Left cardiac atrium (tissue), 4 donors: ENCODE data around the gene SPDYC. TPM values are rescaled to one million over a fixed set of nuclear protein-coding genes. Genes with fewer than 3 reads are reported as not detected.

Experiments
- ATAC-seq, 2 donors: fragments of 200-7000 bp; cut with Tn5 transposase; one replicate each; pipeline ENCODE4 v1.9.1; 2020; ENCODE audit warnings: mild to moderate bottlenecking in 2 of 2, moderate library complexity in 2 of 2
- DNase-seq: peaks from one replicate; pipeline ENCODE4 v3.0.0-alpha.2; 2020
- intact Hi-C, 2 donors: fragments of 100-400 bp; cut with DNase I; formaldehyde crosslinking; loops; one replicate each; pipeline versions ENCODE4 v1.14.1 to v1.15.1; 2022 to 2023
- total RNA-seq, 2 donors: library from RNA; stranded (reverse); fragmentation: NEBNext Ultra II Directional; extraction: Animal tissue kit (Norgen Biotek cat#: 25700); gene quantifications; one replicate each; pipeline ENCODE4 v1.2.1, GENCODE V29; 2021
- donor health status: DM: no; HTN: yes; CAD: no.
- donor health status: DM: no; HTN: yes; CAD: no; lungs with severe emphysema.
- donor health status: DM: yes; HTN: yes; CAD: no.
- donor health status: Dilated cardiomyopathy.

The SPDYC gene
- total RNA-seq, 2 donors from 2014 or later, result not detected

DNA sequence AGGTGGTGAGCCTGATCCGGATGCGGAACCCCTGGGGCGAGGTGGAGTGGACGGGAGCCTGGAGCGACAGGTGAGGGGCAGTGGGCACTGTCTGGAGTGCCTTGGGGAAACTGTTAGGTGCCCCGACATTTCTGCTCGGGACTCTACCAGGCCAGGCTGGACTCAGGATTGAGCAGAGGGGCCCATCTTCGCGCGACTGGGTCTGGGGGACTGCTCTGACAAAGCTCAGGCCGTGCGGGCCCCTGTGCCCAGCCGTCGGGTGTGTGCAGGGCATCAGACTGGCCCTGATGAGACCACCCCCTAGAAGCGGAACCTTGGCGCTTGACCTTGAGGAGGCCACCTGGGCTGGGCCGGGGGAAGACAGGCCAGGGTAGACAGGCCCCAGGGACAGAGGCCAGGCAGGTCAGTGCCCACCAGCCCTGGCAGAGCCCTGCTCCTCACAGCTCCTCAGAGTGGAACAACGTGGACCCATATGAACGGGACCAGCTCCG lies 18.0 kb downstream of the SPDYC start:
- DNase-seq (no peak), ATAC-seq (no peak)
- intact Hi-C loops, result no loop called here

DNA sequence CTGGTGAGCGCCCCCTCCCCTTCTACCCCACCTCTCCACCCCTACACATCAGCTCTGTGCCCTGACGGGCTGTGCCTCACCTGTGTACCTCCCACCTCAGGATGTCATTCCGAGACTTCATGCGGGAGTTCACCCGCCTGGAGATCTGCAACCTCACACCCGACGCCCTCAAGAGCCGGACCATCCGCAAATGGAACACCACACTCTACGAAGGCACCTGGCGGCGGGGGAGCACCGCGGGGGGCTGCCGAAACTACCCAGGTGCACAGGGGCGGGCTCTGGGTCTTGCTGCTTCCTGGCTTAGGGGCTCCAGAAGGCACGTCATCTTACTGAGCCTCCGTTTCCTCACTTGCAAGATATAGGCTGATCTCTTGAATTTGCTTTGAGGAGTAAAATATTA lies 18.5 kb downstream of the SPDYC start:
- ATAC-seq (no peak), DNase-seq (no peak)
- intact Hi-C loops, result no loop called here

DNA sequence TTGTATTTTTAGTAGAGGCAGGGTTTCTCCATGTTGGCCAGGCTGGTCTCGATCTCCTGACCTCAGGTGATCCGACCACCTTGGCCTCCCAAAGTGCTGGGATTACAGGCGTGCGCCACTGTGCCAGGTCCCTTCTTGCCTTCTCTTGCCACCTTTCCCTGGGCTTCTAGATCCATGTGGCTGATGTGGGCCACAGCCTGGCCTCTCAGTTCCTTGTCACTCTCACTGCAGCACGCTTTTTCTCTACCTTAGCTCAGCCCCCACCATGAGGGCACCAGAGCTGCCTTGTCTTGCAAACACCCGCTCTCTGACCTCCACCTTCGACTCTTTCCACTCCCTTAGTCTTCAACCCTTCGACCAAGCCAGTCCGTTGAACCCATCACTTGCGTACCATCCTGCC lies 19.2 kb downstream of the SPDYC start:
- intact Hi-C loops, result no loop called here
- DNase-seq (no peak), ATAC-seq (no peak)

DNA sequence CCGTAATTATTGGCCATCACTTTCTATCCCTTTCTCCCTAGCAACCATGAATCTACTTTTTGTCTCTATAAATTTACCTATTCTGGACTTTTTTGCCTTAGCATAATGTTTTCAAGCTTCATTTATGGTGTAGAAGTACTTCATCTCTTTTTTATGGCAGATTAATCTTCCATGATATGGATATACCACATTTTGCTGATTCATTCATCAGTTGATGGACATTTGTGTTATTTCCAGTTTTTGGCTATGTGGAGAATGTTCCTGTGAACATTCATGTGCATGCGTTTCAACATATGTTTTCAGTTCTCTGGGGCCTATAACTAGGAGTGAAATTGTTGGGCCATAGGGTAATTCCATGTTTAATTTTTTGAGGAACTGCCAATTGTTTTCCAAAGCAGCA lies 24.5 kb downstream of the SPDYC start:
- DNase-seq, result no peak
- no peak for ATAC-seq
- intact Hi-C loops, result no loop called here

DNA sequence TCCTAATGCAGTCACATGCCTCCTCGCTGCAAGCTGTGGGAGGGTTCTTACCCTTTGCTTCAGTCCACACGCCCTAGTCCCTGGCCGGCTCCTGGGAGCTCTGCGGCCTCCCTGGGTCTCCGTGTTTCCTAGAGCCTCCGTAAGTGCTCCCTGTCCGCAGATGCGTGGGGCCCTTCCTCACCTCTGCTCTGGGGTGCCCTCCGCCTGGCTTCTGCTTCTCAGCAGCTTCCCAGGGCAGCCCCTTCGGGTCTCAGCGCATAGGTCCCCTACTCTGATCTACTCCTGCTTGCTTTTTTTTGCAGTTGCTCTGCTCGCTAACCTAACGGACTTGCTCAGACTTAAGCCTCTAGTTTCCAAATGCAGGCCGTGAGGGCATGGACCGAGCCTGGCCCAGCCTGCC lies 34.1 kb downstream of the SPDYC start:
- intact Hi-C loops, result no loop called here
- DNase-seq, result no peak
- no peak for ATAC-seq

DNA sequence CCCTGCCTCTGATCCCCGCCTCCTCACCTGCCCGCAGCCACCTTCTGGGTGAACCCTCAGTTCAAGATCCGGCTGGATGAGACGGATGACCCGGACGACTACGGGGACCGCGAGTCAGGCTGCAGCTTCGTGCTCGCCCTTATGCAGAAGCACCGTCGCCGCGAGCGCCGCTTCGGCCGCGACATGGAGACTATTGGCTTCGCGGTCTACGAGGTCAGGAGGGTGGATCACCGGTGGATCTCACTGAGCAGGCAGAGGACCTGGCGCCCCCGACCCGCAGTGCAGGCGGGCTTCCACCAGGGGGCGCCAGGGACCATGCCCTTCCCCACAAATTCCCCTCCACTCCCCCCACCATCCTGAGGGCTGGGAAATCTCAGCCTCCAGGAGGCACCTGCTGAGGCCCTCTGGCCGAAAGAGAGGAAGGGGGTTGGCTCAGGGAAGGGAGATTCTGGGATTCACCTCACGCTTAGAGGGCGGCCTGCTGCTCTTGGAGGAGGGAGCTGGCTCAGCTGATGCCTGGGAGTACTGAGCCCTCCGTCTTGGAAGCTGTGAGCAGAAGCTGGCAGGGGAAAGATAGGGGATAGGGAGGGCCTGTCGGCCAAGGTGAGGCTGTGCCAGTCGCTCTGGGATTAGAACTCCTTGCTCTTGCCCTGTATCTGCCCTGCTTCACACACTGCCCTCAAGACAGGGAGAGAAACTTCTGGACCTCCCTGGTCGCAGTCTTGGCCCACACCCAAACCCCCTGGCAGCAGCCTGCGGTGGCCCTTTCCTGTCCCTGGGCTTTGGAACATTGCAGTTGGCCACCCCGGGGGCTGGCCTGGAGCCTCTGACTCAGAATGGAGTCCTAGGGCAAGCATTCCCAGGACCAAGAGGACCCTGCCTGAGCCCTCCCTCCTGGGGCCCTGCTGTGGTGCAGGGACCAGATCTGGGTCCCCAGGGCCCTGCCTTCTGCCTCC lies 34.9 kb downstream of the SPDYC start:
- peak; percentile 41 to 46 for ATAC-seq
- intact Hi-C loops, result no loop called here
- no peak for DNase-seq

DNA sequence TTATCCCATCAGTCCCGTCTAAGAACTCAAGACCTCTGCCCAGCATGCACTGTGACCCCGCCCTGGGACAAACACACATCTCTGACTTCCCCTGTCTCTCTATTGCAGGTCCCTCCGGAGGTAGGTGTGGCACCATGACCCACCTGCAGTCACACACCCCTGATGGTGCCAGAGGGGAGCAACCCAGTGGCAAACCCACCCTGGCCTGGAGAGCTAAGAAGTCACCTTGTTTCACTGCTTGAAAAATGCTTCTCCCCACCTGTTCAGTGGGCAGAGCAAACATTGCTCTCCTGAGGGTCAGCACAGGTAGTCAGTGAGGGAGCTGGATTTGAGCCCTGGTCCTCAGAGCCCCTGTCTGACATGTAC lies 35.6 kb downstream of the SPDYC start:
- DNase-seq (no peak), ATAC-seq (no peak)
- intact Hi-C loops, result no loop called here

DNA sequence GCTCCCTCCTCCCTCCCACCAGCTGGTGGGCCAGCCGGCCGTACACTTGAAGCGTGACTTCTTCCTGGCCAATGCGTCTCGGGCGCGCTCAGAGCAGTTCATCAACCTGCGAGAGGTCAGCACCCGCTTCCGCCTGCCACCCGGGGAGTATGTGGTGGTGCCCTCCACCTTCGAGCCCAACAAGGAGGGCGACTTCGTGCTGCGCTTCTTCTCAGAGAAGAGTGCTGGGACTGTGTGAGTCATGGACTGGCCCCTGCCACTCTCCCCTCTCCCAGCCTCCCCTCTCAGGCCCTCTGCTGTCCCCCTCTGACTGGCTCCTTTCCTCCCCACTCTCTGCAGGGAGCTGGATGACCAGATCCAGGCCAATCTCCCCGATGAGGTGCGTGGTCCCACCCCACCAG lies 36.4 kb downstream of the SPDYC start:
- intact Hi-C loops, result no loop called here
- ATAC-seq (no peak), DNase-seq (no peak)

DNA sequence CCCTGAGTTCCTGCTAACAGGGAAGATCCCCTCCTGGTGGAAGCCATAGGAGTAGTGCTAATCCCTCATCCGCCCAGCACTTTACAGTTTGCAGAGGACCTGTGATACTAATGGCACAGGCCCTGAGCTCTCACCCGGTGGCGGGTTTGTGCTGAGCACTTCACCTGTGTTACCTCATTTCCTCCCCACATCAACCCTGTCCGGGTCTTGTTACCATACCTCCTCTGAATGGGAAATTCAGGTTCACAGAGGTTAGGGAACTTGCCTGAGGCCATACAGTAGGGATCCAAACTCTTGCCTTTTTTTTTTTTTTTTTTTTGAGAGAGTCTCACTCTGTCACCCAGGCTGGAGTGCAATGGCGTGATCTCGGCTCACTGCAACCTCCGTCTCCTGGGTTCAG lies 36.9 kb downstream of the SPDYC start:
- intact Hi-C loops, result no loop called here
- DNase-seq (no peak), ATAC-seq (no peak)

DNA sequence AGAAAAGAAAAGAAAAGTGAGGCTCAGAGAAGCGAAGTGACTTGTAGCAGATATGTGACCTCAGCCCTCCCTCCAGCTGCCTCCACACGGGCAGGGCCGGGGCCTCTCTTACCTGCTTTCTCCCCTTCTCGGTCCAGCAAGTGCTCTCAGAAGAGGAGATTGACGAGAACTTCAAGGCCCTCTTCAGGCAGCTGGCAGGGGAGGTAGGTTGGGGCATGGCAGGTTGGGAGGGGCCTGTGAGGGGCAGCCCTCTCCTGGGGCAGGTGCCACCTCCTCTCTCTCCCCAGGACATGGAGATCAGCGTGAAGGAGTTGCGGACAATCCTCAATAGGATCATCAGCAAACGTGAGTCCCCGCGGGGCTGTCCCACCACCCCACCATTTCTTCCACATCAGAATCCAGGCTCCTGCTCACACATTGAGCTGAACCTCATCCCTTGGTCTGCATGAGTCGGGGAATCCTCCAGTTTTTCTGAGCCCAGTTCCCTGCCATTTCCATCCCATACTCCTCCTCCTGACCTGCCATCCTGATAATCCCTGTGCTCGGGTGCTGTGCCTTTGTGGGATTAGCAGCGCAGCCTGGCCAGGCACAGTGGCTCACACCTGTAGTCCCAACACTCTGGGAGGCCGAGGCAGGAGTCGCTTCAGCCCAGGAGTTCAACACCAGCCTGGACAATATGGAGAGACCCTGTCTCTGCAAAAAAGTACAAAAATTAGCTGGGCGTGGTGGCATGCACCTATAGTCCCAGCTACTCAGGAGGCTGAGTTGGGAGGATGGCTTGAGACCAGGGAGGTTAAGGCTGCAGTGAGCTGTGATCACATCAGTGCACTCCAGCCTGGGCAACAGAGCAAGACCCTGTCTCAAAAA lies 38.1 kb downstream of the SPDYC start:
- DNase-seq (no peak), ATAC-seq (no peak)
- intact Hi-C loops, result no loop called here

DNA sequence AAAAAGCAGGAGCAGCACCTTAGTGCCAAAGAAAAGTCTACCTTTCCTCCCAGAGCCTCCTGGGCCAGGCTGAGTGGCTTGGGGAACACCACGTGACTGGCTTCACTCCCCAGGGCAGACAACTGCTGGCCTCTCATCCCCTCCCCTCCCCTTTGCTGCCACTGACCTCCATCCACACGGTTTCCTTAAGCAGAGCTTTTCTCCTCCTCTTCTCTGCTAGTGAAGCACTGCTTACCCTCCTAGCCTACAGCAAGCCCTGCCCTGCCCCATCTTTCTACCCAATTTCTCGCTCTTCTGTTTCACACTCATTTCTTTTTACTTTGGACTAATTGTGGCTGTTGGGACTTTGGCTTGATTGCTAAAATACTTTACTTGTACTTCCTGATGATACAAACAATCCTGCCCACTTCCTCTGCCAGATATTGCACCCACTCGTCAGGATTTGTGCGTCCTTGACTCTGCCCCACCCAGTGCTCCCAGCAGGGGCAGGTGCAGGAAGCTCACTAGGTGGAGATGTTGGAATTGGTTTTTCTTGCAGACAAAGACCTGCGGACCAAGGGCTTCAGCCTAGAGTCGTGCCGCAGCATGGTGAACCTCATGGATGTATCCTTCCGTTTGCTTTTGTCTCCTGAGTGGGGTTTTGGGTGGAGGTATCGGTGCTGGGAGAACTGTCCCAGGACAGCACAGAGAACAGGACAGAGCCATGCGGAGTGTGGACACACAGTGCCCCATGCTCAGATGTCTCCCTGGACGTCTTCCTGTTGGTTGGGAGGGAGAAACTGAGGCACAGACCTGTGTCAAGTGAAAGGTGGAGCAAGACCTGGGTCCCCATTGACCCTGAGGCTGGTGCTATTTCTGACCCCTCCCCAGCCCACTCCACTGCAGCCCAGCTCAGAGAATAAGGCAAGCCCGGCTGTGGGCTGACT lies 39.0 kb downstream of the SPDYC start:
- DNase-seq, result no peak
- intact Hi-C loops, result no loop called here
- no peak for ATAC-seq

DNA sequence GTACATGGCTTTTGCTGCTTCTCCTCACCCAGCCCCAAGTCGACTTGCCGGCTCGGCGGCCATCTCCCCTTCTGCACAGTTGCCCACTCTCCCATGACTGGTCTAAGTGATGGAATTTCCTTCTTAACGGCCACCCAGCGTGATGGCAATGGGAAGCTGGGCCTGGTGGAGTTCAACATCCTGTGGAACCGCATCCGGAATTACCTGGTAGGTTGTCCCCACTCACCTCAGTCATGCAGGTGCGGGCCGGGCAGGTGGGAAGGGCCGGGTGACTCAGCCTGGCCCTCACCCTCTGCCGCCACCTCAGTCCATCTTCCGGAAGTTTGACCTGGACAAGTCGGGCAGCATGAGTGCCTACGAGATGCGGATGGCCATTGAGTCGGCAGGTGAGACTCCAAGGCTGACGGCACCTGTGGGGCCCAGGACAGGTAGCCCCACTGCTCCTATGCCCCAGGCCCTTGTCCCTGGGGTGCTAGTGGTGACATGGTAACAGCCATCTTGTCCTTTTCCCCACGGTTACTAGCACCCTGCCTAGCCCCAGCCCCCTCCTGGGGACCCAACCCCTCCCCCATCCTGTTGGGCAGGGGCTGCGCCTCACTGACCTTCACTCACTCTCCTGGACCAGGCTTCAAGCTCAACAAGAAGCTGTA lies 39.8 kb downstream of the SPDYC start:
- ATAC-seq, result no peak
- intact Hi-C loops, result no loop called here

DNA sequence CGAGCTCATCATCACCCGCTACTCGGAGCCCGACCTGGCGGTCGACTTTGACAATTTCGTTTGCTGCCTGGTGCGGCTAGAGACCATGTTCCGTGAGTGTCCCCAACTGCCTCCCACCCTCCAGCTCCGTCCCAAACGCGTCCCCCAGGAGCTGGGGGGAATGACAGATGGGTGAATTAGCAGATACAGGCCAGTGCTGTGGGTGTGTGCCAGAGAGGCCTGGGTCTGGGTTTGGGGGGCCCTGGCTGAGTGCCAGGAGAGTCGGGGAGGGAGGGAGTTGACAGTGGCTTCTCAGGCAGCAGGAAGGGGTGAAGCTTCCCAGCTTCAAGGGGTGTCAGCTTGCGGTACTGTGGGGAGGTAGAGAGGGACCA lies 40.3 kb downstream of the SPDYC start:
- DNase-seq (no peak), ATAC-seq (no peak)
- intact Hi-C loops, result no loop called here

More for the DNA sequence above, 39.8 kb downstream of the SPDYC start:
- no peak for DNase-seq

DNA sequence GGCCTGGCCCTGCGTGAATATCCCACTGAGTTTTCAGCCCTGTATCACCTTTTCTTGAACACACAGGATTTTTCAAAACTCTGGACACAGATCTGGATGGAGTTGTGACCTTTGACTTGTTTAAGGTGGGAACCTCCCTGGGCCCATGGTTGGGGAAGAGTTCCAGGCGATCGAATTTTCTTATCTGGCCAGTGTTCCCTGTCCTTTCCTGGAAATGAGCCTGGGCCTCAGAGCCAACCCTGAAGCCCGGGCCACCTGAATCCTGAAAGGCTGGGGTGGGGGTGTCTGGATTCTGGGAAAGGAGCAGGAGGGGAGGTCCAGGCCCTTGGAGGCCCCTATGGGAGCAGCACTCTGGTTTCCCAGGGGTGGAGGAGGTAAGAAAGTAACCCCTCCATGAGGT lies 40.7 kb downstream of the SPDYC start:
- no peak for ATAC-seq
- DNase-seq, result no peak
- intact Hi-C loops, result no loop called here

DNA sequence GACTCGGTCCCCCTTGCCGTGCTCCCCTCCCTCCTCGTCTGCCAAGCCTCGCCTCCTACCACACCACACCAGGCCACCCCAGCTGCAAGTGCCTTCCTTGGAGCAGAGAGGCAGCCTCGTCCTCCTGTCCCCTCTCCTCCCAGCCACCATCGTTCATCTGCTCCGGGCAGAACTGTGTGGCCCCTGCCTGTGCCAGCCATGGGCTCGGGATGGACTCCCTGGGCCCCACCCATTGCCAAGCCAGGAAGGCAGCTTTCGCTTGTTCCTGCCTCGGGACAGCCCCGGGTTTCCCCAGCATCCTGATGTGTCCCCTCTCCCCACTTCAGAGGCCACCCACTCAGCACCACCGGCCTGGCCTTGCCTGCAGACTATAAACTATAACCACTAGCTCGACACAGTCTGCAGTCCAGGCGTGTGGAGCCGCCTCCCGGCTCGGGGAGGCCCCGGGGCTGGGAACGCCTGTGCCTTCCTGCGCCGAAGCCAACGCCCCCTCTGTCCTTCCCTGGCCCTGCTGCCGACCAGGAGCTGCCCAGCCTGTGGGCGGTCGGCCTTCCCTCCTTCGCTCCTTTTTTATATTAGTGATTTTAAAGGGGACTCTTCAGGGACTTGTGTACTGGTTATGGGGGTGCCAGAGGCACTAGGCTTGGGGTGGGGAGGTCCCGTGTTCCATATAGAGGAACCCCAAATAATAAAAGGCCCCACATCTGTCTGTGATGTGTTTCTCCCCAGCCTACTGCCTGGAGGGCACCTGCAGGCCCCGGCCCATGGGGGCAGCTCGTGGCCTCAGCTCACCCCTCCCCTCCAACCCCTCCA lies 41.5 kb downstream of the SPDYC start:
- ATAC-seq (no peak), DNase-seq (no peak)
- intact Hi-C loops, result no loop called here

DNA sequence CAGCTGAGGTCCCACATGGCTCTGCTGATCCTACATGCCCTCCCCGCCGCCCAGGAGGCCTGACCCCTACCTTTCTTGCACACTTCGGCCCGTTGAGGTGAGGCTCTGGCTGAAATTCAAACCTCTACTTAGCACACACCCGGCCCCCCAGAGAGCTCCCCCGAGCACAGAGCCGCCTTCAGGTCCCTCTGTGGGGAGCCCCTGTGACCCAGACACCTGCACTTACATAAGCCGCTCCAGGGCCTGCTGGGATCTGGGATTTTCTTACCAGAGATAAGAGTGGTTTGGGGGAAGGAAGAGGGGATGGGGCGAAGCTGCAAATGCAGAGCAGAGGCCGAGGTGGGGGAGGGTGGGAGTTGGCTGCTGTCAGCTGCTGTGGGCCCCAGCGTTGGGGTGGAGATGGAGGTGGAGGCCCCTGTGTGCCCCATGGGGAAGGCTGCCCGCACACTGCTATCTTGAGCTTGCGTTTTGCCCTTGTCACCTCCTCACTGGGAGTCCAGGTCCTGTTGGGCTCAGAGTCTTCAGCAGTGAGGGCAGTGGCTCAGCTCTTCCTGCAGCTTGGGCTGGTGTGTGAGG lies 42.3 kb downstream of the SPDYC start:
- ATAC-seq (no peak), DNase-seq (no peak)
- intact Hi-C loops, result no loop called here

DNA sequence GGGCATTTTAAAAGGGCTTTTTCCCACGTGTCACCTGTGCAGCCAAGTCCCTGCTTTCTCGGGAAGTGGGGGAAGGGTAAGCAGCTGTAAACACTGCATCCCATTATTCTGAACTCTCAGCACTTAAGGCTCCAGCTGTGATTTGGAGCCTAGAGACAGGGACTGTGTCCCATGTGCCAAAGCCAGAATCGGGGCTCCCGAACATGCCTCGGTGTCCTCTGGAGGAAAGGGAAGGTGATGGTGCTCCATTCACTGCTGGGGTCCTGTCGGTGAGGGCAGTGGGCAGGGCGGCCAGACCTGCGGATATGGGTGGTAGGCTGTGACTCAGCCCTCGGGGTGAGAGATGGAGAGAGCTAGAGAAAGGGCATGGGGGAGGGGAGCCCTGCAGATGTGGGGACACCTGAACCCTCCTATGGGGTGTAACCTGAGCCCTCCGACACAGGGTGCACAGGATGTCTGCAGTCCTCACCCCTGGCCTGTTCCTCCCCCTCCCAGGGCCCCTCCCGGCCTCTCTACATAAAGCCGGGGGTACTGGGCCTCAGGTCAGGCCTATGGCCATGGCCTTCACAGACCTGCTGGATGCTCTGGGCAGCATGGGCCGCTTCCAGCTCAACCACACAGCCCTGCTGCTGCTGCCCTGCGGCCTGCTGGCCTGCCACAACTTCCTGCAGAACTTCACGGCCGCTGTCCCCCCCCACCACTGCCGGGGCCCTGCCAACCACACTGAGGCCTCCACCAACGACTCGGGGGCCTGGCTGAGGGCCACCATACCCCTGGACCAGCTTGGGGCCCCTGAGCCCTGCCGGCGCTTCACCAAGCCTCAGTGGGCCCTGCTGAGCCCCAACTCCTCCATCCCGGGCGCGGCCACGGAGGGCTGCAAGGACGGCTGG lies 43.5 kb downstream of the SPDYC start:
- ATAC-seq, result peak; percentile 7 to 19
- DNase-seq, result no peak
- intact Hi-C loops, result no loop called here
